ENCODE data around the gene PDPK1.
A peak's percentile ranks its signal among the peaks of the same experiment; 100 is the strongest.
"Not testable (repeated sequence)": the region's sequence is repeated elsewhere in the genome, so short reads cannot be mapped to it uniquely, and the experiment has no call there.

Gene PDPK1

DNA sequence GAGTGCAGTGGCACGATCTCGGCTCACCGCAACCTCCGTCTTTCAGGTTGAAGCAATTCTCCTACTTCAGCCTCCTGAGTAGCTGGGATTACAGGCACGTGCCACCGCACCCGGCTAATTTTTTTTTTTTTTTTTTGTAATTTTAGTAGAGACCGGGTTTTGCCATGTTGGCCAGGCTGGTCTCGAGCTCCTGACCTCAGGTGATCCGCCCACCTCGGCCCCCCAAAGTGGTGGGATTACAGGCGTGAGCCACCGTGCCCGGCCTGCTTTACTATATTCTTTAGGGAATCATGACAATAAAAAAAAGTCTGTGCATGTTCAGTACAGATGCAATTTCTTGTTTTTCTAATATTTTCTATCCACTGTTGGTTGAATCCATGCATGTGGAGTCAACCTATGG is 6.0 kb downstream of the PDPK1 start:
- Histone ChIP-seq H3K79me2 (ENCODE audit: low read length) (peaks cover 47% of the 10 kb centered on the region), H4K20me1 (ENCODE audit: insufficient read depth, low read length) (peaks cover 22% of the 10 kb centered on the region), H3K4me1 (ENCODE audit: low read length) (peaks cover 28% of the 10 kb centered on the region)
- H3K27ac ChIP-seq (ENCODE audit: low read length); H3K4me3 ChIP-seq (ENCODE audit: low read length); H3K9me3 ChIP-seq (ENCODE audit: insufficient read depth, low read length); H3K27me3 ChIP-seq (ENCODE audit: low read depth, low read length); H3K36me3 ChIP-seq (replicated peaks; ENCODE audit: low read depth, low read length); H3K4me2 ChIP-seq (ENCODE audit: low read length); H3K9ac ChIP-seq (ENCODE audit: low read length); H2AFZ ChIP-seq (ENCODE audit: low read depth, low read length): not testable (repeated sequence)

- not testable (repeated sequence) for H3K4me1 ChIP-seq (ENCODE audit: low read length); H4K20me1 ChIP-seq (ENCODE audit: insufficient read depth, low read length); H3K4me3 ChIP-seq (ENCODE audit: low read length); H3K27ac ChIP-seq (ENCODE audit: low read length); H3K9me3 ChIP-seq (ENCODE audit: insufficient read depth, low read length); H3K4me2 ChIP-seq (ENCODE audit: low read length); H3K27me3 ChIP-seq (ENCODE audit: low read depth, low read length); H2AFZ ChIP-seq (ENCODE audit: low read depth, low read length); H3K9ac ChIP-seq (ENCODE audit: low read length); H3K36me3 ChIP-seq (replicated peaks; ENCODE audit: low read depth, low read length)
- H3K79me2 ChIP-seq (ENCODE audit: low read length), result peaks cover 13% of the 10 kb centered on the region
Observed at GRCh38 chr16:2550283-2550878, 12.6 kb downstream of the PDPK1 start.

- not testable (repeated sequence) for H3K9me3 ChIP-seq (ENCODE audit: insufficient read depth, low read length); H2AFZ ChIP-seq (ENCODE audit: low read depth, low read length); H3K27me3 ChIP-seq (ENCODE audit: low read depth, low read length); H3K79me2 ChIP-seq (ENCODE audit: low read length); H3K27ac ChIP-seq (ENCODE audit: low read length); H3K36me3 ChIP-seq (replicated peaks; ENCODE audit: low read depth, low read length); H3K4me3 ChIP-seq (ENCODE audit: low read length); H3K9ac ChIP-seq (ENCODE audit: low read length); H3K4me2 ChIP-seq (ENCODE audit: low read length); H3K4me1 ChIP-seq (ENCODE audit: low read length); H4K20me1 ChIP-seq (ENCODE audit: insufficient read depth, low read length)
Observed at GRCh38 chr16:2551420-2551889, 13.6 kb downstream of the PDPK1 start.

- not testable (repeated sequence) for H3K27me3 ChIP-seq (ENCODE audit: low read depth, low read length); H4K20me1 ChIP-seq (ENCODE audit: insufficient read depth, low read length); H2AFZ ChIP-seq (ENCODE audit: low read depth, low read length); H3K79me2 ChIP-seq (ENCODE audit: low read length); H3K36me3 ChIP-seq (replicated peaks; ENCODE audit: low read depth, low read length); H3K4me2 ChIP-seq (ENCODE audit: low read length); H3K27ac ChIP-seq (ENCODE audit: low read length); H3K9ac ChIP-seq (ENCODE audit: low read length); H3K4me1 ChIP-seq (ENCODE audit: low read length); H3K4me3 ChIP-seq (ENCODE audit: low read length); H3K9me3 ChIP-seq (ENCODE audit: insufficient read depth, low read length)
Observed at GRCh38 chr16:2554709-2555425, 17.0 kb downstream of the PDPK1 start.

- H3K27ac ChIP-seq (ENCODE audit: low read length); H2AFZ ChIP-seq (ENCODE audit: low read depth, low read length); H3K79me2 ChIP-seq (ENCODE audit: low read length); H3K4me3 ChIP-seq (ENCODE audit: low read length); H3K9me3 ChIP-seq (ENCODE audit: insufficient read depth, low read length); H3K27me3 ChIP-seq (ENCODE audit: low read depth, low read length); H3K4me1 ChIP-seq (ENCODE audit: low read length); H3K9ac ChIP-seq (ENCODE audit: low read length); H3K4me2 ChIP-seq (ENCODE audit: low read length); H4K20me1 ChIP-seq (ENCODE audit: insufficient read depth, low read length); H3K36me3 ChIP-seq (replicated peaks; ENCODE audit: low read depth, low read length): not testable (repeated sequence)
Observed at GRCh38 chr16:2557150-2557549, 19.3 kb downstream of the PDPK1 start.

- H3K27me3 ChIP-seq (ENCODE audit: low read depth, low read length); H2AFZ ChIP-seq (ENCODE audit: low read depth, low read length); H3K36me3 ChIP-seq (replicated peaks; ENCODE audit: low read depth, low read length); H4K20me1 ChIP-seq (ENCODE audit: insufficient read depth, low read length); H3K9ac ChIP-seq (ENCODE audit: low read length); H3K4me1 ChIP-seq (ENCODE audit: low read length); H3K79me2 ChIP-seq (ENCODE audit: low read length); H3K4me3 ChIP-seq (ENCODE audit: low read length); H3K9me3 ChIP-seq (ENCODE audit: insufficient read depth, low read length): not testable (repeated sequence)
- Histone ChIP-seq H3K27ac (ENCODE audit: low read length) (peak overlapping the region; percentile 71), H3K4me2 (ENCODE audit: low read length) (peak overlapping the region; percentile 22; the same call in 1 of the 2 replicates)
Observed at GRCh38 chr16:2560131-2560797, 22.4 kb downstream of the PDPK1 start.

DNA sequence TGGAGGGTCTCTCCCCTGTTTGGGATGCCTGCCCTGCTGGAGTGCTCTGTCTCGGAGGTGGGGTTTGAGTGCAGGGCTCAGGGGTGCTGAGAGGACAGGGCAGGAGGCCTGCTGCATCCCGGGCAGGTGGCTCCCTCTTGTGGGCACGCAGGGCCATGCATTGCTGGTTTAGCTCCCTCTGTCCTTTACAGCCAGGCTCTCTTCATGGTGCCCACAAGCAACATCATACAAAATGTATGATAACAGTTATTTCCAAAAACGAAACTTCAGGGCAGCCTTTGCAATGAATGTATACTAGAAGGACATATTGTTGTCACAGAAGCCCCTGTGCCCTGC is 22.9 kb downstream of the PDPK1 start:
- H3K36me3 ChIP-seq (replicated peaks; ENCODE audit: low read depth, low read length); H3K27me3 ChIP-seq (ENCODE audit: low read depth, low read length); H3K27ac ChIP-seq (ENCODE audit: low read length); H3K4me1 ChIP-seq (ENCODE audit: low read length); H3K9me3 ChIP-seq (ENCODE audit: insufficient read depth, low read length); H4K20me1 ChIP-seq (ENCODE audit: insufficient read depth, low read length); H3K4me2 ChIP-seq (ENCODE audit: low read length); H3K79me2 ChIP-seq (ENCODE audit: low read length); H3K4me3 ChIP-seq (ENCODE audit: low read length); H3K9ac ChIP-seq (ENCODE audit: low read length); H2AFZ ChIP-seq (ENCODE audit: low read depth, low read length): not testable (repeated sequence)
- TF ChIP-seq, protein P1, sequence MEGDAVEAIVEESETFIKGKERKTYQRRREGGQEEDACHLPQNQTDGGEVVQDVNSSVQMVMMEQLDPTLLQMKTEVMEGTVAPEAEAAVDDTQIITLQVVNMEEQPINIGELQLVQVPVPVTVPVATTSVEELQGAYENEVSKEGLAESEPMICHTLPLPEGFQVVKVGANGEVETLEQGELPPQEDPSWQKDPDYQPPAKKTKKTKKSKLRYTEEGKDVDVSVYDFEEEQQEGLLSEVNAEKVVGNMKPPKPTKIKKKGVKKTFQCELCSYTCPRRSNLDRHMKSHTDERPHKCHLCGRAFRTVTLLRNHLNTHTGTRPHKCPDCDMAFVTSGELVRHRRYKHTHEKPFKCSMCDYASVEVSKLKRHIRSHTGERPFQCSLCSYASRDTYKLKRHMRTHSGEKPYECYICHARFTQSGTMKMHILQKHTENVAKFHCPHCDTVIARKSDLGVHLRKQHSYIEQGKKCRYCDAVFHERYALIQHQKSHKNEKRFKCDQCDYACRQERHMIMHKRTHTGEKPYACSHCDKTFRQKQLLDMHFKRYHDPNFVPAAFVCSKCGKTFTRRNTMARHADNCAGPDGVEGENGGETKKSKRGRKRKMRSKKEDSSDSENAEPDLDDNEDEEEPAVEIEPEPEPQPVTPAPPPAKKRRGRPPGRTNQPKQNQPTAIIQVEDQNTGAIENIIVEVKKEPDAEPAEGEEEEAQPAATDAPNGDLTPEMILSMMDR (IDR thresholded peaks at IDR 0.05; ENCODE audit: low read depth, low read length), result 0 out of 2 replicates have a peak, but pooled peaks have one; percentile 6

DNA sequence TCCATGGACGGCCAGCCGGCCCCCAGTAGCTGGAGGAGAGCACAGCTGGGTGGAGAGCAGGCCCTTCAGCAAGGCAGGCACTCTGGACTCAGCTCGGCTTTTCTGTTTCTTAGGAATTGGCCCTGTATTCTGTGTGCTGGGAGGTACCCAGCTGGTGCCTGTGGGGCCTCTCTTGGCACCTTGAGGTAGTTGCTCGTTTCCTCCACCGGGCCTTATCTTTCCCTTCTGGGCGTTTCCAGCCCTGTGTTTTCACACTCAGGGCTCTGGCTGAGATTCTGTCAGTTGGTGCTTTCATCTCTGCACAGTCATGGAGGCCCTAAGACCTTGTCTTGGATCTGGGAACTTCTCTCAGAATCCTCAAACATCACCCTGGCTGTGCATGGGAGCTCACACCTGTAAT is 29.7 kb downstream of the PDPK1 start:
- not testable (repeated sequence) for H3K79me2 ChIP-seq (ENCODE audit: low read length); H2AFZ ChIP-seq (ENCODE audit: low read depth, low read length); H4K20me1 ChIP-seq (ENCODE audit: insufficient read depth, low read length); H3K4me1 ChIP-seq (ENCODE audit: low read length); H3K27me3 ChIP-seq (ENCODE audit: low read depth, low read length); H3K9me3 ChIP-seq (ENCODE audit: insufficient read depth, low read length); H3K4me2 ChIP-seq (ENCODE audit: low read length); H3K4me3 ChIP-seq (ENCODE audit: low read length); H3K27ac ChIP-seq (ENCODE audit: low read length); H3K36me3 ChIP-seq (replicated peaks; ENCODE audit: low read depth, low read length); H3K9ac ChIP-seq (ENCODE audit: low read length)

- H3K4me1 ChIP-seq (ENCODE audit: low read length); H3K36me3 ChIP-seq (replicated peaks; ENCODE audit: low read depth, low read length); H4K20me1 ChIP-seq (ENCODE audit: insufficient read depth, low read length); H3K27me3 ChIP-seq (ENCODE audit: low read depth, low read length); H3K4me2 ChIP-seq (ENCODE audit: low read length); H2AFZ ChIP-seq (ENCODE audit: low read depth, low read length); H3K9me3 ChIP-seq (ENCODE audit: insufficient read depth, low read length); H3K79me2 ChIP-seq (ENCODE audit: low read length); H3K4me3 ChIP-seq (ENCODE audit: low read length); H3K9ac ChIP-seq (ENCODE audit: low read length); H3K27ac ChIP-seq (ENCODE audit: low read length): not testable (repeated sequence)
Observed at GRCh38 chr16:2568573-2568972, 30.8 kb downstream of the PDPK1 start.

All from OCI-LY3 (cell line).